SK-N-SH treated with all-trans-retinoic acid at 6 μM for 48 hours (cell line): ENCODE results near the gene FFAR3.
"Not testable (repeated sequence)": the region's sequence is repeated elsewhere in the genome, so short reads cannot be mapped to it uniquely, and the experiment has no call there.

Source experiments
- ATAC-seq: fragments of 200-7000 bp; cut with Tn5 transposase; 3 replicates; pipeline ENCODE4 v1.9.1; 2020; ENCODE audit warnings: mild to moderate bottlenecking, moderate library complexity
- BACH2 ChIP-seq: fragments of 250-450 bp; sonication (Bioruptor Pico); IDR thresholded peaks from 2 replicates; pipeline ENCODE4 v1.9.0; 2021; ENCODE audit warnings: mild to moderate bottlenecking, borderline replicate concordance
- CREB5 ChIP-seq: fragments of 250-450 bp; sonication (Bioruptor Pico); IDR thresholded peaks from 2 replicates; pipeline ENCODE4 v1.5.1; 2020; ENCODE audit warnings: low read depth, mild to moderate bottlenecking, moderate library complexity
- CSDC2 ChIP-seq: fragments of 250-450 bp; sonication (Bioruptor Pico); IDR thresholded peaks from 2 replicates; pipeline ENCODE4 v1.5.0; 2020; ENCODE audit warnings: mild to moderate bottlenecking, moderate library complexity
- CSRNP3 ChIP-seq: fragments of 250-450 bp; sonication (Bioruptor Pico); IDR thresholded peaks from 2 replicates; pipeline ENCODE4 v1.5.1; 2021; ENCODE audit warnings: mild to moderate bottlenecking, moderate library complexity
- ESRRG ChIP-seq: fragments of 250-450 bp; sonication (Bioruptor Pico); IDR thresholded peaks from 2 replicates; pipeline ENCODE4 v1.6.1; 2021; ENCODE audit warnings: mild to moderate bottlenecking
- GLIS3 ChIP-seq: fragments of 250-450 bp; sonication (Bioruptor Pico); IDR thresholded peaks from 2 replicates; pipeline ENCODE4 v1.5.0; 2020; ENCODE audit warnings: mild to moderate bottlenecking, moderate library complexity
- ISL1 ChIP-seq: fragments of 250-450 bp; sonication (Bioruptor Pico); IDR thresholded peaks from 2 replicates; pipeline ENCODE4 v2.1.2; 2022; ENCODE audit warnings: mild to moderate bottlenecking, moderate library complexity
- OSR1 ChIP-seq: fragments of 250-450 bp; sonication (Bioruptor Pico); IDR thresholded peaks from 2 replicates; pipeline ENCODE4 v1.8.0; 2022; ENCODE audit warnings: moderate library complexity, mild to moderate bottlenecking, inconsistent platforms
- PATZ1 ChIP-seq: fragments of 250-450 bp; sonication (Bioruptor Pico); IDR thresholded peaks from 2 replicates; pipeline ENCODE4 v1.8.0; 2020; ENCODE audit warnings: mild to moderate bottlenecking, moderate library complexity, borderline replicate concordance
- POU6F1 ChIP-seq: fragments of 250-450 bp; sonication (Bioruptor Pico); IDR thresholded peaks from 2 replicates; pipeline ENCODE4 v1.8.0; 2021; ENCODE audit warnings: low read depth, mild to moderate bottlenecking, moderate library complexity, borderline replicate concordance
- PPARA ChIP-seq: fragments of 250-450 bp; sonication (Bioruptor Pico); IDR thresholded peaks from 2 replicates; pipeline ENCODE4 v1.5.0; 2020; ENCODE audit warnings: mild to moderate bottlenecking, borderline replicate concordance
- RARB ChIP-seq: fragments of 250-450 bp; sonication (Bioruptor Pico); IDR thresholded peaks from 2 replicates; pipeline ENCODE4 v1.8.0; 2021; ENCODE audit warnings: mild to moderate bottlenecking, moderate library complexity
- SNAI2 ChIP-seq: fragments of 250-450 bp; sonication (Bioruptor Pico); IDR thresholded peaks from 2 replicates; pipeline ENCODE4 v1.5.0; 2020; ENCODE audit warnings: mild to moderate bottlenecking, moderate library complexity
- TCF4 ChIP-seq: fragments of 250-450 bp; sonication (Bioruptor Pico); IDR thresholded peaks from 2 replicates; pipeline ENCODE4 v1.8.0; 2021; ENCODE audit warnings: mild to moderate bottlenecking, moderate library complexity, borderline replicate concordance
- TOX ChIP-seq: fragments of 250-450 bp; sonication (Bioruptor Pico); IDR thresholded peaks from 2 replicates; pipeline ENCODE4 v1.8.0; 2021; ENCODE audit warnings: mild to moderate bottlenecking, moderate library complexity, borderline replicate concordance
- ZC3H10 ChIP-seq: fragments of 250-450 bp; sonication (Bioruptor Pico); IDR thresholded peaks from 2 replicates; pipeline ENCODE4 v1.5.1; 2021; ENCODE audit warnings: mild to moderate bottlenecking, moderate library complexity
- ZFP30 ChIP-seq: fragments of 450-650 bp; formaldehyde crosslinking; IDR thresholded peaks from 2 replicates; pipeline ENCODE4 v1.5.0; 2022; ENCODE audit warnings: mild to moderate bottlenecking, moderate library complexity
- ZNF565 ChIP-seq: fragments of 450-650 bp; formaldehyde crosslinking; conservative IDR thresholded peaks from 2 replicates; pipeline ENCODE4 v1.5.0; 2020; ENCODE audit warnings: low read depth, mild to moderate bottlenecking, moderate library complexity

The FFAR3 gene

GRCh38 chr19:35399948-35400772 lies 41.9 kb downstream of the FFAR3 start:
- no peak for ATAC-seq
- TF ChIP-seq ISL1 (no peak), SNAI2 (CRISPR knock-in tag) (no peak), BACH2 (CRISPR knock-in tag) (no peak), RARB (no peak), TOX (CRISPR knock-in tag) (no peak), TCF4 (no peak), POU6F1 (CRISPR knock-in tag) (no peak), PATZ1 (CRISPR knock-in tag) (no peak), GLIS3 (no peak), CSDC2 (no peak), ESRRG (CRISPR knock-in tag) (no peak), CSRNP3 (no peak), OSR1 (CRISPR knock-in tag) (no peak), ZFP30 (CRISPR knock-in tag) (no peak), ZC3H10 (CRISPR knock-in tag) (no peak), PPARA (CRISPR knock-in tag) (no peak)

- no peak for TF ChIP-seq ZNF565 (CRISPR knock-in tag)
- TF ChIP-seq BACH2 (CRISPR knock-in tag) = no peak
- no peak for TF ChIP-seq CREB5 (CRISPR knock-in tag)
- TF ChIP-seq OSR1 (CRISPR knock-in tag) = no peak
- no peak for TF ChIP-seq PATZ1 (CRISPR knock-in tag)
- no peak for TF ChIP-seq CSRNP3
- no peak for TF ChIP-seq ISL1
- TF ChIP-seq GLIS3 = no peak
- ATAC-seq = no peak
Measured at GRCh38 chr19:35400773-35401100, 42.5 kb downstream of the FFAR3 start.

GRCh38 chr19:35401416-35401815 lies 43.2 kb downstream of the FFAR3 start:
- ATAC-seq = not testable (repeated sequence)
